Stimulated activated CD4-positive, alpha-beta T cell treated with anti-CD3 and anti-CD28 coated beads, Interleukin-4, amount 100 ng/mL, for 4 hours (primary cell): ENCODE data around the gene PDS5A.
"Not testable (repeated sequence)": the region's sequence is repeated elsewhere in the genome, so short reads cannot be mapped to it uniquely, and the experiment has no call there.

ENCODE experiments used
- DNase-seq, 2 experiments: peaks; one replicate each; pipeline ENCODE4 v3.0.0-alpha.2; 2020

Gene PDS5A

DNA sequence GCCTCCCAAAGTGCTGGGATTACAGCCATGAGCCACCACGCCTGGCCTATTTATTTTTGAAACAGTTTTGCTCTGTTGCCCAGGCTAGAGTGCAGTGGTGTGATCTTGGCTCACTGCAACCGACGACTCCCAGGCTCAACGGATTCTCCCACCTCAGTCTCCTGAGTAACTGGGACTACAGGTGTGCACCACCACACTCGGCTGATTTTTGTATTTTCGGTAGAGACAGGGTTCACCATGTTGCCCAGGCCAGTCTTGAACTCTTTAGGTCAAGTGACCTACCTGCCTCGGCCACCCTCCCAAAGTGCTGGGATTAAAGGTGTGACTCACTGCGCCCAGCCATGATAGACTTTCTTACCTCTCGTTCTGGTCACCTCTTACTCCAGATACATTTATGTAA is 155.8 kb downstream of the PDS5A start:
- no peak for DNase-seq

DNA sequence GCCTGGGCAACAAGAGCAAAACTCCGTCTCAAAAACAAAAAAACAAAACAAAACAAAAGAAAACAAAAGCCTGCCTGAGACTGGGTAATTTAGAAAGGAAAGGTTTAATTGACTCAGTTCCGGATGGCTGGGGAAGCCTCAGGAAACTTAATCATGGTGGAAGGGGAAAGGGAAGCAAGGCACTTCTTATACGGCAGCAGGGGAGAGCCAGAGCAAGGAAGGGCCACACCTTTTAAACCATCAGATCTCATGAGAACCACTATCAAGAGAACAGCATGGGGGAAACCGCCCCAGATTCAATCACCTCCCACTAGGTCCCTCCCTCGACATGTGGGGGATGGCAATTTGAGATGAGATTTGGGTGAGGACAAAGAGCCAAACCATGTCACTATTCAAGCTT is 157.5 kb downstream of the PDS5A start:
- DNase-seq = no peak

DNA sequence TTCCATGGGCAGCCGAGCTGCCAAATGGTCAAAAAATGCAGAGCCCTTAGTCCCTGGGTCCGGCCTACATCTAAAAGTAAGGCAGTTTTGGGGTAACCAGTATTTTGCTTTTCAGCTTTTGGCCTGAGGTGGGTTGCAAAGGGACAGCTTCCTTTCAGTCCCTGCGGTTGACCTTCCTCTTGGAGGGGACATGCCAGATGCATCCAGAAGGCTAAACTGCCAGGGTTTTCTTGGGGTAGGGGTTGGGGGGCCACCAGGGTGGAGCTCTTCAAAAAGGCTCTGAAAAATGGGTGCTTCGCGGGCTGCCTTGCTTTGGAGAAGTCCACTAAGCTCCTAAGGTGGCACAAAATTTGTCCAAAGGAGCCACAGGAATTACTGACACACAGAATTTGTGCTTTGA is 159.1 kb downstream of the PDS5A start:
- no peak for DNase-seq

DNA sequence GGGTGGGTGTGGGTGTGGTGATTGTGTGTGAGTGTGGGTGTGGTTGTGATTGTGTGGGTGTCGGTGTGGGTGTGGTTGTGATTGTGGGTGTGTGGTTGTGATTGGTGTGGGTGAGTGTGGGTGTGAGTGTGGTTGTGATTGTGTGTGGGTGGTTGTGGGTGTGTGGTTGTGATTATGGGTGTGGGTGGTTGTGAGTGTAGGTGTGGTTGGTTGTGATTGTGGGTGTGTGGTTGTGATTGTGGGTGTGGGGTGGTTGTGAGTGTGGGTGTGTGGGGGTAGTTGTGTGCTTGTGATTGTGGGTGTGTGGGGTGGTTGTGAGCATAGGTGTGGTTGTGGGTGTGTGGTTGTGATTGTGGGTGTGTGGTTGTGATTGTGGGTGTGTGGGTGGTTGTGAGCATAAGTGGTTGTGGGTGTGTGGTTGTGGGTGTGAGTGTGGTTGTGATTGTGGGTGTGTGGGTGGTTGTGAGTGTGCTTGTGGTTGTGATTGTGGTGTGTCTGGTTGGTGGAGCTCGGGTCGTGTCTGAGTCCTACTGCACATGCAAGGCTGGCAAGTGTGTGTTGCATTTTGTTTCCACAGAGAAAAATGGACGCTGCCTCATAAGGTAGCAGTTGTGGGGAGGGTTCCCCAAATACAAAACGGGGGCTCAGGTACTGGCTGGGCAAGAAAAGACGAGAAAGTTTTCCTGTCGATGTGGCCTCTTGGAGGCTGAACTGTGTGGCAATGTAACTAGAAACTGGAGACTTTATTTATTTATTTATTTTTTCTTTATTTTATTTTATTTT is 163.1 kb downstream of the PDS5A start:
- DNase-seq = no peak

DNA sequence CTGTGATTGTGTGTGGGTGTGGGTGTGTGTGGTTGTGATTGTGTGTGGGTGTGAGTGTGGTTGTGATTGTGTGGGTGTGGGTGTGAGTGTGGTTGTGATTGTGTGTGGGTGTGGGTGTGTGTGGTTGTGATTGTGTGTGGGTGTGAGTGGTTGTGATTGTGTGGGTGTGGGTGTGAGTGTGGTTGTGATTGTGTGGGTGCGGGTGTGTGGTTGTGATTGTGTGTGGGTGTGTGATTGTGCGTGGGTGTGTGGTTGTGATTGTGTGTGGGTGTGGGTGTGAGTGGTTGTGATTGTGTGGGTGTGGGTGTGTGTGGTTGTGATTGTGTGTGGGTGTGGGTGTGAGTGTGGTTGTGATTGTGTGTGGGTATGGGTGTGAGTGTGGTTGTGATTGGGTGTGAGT is 163.9 kb downstream of the PDS5A start:
- DNase-seq = not testable (repeated sequence)

DNA sequence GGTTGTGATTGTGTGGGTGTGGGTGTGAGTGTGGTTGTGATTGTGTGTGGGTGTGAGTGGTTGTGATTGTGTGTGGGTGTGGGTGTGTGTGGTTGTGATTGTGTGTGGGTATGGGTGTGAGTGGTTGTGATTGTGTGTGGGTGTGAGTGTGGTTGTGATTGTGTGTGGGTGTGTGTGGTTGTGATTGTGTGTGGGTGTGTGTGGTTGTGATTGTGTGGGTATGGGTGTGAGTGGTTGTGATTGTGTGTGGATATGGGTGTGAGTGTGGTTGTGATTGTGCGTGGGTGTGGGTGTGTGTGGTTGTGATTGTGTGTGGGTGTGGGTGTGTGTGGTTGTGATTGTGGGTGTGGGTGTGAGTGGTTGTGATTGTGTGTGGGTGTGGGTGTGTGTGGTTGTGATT is 164.7 kb downstream of the PDS5A start:
- DNase-seq = not testable (repeated sequence)

DNA sequence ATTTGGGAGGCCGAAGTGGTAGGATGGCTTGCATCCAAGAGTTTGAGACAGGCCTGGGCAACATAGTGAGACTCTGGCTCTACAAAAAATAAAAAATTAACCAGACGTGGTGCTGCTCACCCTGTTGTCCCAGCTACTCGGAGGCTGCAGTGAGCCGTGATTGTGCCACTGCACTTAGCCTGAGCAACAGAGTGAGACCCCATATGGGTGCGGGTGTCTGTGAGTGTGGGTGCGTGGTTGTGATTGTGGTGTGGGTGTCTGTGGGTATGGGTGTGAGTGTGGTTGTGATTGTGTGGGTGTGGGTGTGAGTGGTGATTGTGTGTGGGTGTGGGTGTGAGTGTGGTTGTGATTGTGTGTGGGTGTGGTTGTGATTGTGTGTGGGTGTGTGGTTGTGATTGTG is 165.2 kb downstream of the PDS5A start:
- DNase-seq = no peak

DNA sequence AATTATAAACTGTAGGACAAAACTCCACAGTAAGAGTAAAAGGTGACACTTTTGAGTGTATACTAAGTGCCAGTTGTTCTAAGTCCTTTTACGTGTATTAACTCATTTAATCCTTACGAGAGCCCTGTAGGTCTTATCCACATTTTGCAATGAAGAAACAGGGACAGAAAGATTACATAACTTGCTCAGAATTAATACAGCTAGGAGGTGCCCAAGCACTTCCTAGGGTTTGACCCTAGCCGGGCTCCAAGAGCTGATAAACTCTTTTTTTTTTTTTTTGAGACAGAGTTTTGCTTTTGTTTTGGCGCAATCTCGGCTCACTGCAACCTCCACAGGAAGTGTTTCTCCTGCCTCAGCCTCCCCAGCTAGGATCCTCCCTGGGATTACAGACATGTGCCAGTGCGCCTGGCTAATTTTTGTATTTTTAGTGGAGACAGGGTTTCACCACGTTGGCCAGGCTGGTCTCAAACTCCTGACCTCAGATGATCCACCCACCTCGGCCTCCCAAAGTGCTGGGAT is 169.4 kb downstream of the PDS5A start:
- no peak for DNase-seq

DNA sequence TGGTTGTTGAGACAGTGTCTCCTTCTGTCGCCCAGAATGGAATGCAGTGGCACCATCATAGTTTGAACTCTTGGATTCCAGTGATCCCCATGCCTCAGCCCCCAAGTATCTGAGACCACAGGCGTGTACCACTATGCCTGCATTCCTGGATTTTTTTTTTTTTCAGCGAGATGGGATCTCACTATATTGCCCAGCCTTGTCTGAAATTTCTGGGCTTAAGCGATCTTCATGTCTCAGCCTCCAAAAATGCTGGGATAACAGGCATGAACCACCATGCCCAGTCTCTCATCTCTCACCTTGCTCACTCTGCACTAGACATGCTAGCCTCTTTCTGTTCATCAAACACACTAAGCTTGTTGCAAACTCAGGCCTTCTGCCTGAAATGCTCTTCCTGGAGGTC is 175.7 kb downstream of the PDS5A start:
- no peak for DNase-seq

DNA sequence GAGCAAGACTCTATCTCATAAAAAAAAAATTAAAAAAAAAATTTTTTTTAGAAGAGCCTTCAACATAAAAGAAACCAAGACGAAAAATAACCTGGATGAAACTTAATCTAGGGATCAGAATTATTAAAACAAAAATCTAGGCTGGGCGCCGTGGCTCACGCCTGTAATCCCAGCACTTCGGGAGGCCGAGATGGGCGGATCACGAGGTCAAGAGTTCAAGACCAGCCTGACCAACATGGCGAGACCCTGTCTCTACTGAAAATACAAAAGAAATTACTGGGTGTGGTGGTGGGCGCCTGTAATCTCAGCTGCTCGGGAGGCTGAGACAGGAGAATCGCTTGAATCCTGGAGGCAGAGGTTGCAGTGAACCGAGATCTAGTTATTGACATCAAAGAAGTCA is 184.7 kb downstream of the PDS5A start:
- DNase-seq = not testable (repeated sequence)

DNA sequence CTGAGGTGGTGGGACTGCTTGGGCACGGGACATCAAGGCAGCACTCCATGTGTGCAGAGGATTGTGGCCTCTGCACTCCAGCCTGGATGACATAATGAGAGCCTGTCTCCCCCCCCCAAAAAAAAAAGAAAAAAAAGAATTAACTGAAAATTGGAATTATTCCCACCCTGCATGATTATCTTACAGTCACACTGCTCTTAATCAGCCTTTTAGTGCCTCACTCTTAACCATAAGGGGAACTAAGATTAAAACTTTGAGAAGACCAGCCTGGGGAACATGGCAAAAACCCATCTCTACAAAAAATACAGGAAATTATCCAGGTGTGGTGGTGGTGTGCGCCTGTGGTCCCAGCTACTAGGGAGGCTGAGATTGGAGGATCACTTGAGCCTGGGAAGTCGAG is 185.2 kb downstream of the PDS5A start:
- no peak for DNase-seq

DNA sequence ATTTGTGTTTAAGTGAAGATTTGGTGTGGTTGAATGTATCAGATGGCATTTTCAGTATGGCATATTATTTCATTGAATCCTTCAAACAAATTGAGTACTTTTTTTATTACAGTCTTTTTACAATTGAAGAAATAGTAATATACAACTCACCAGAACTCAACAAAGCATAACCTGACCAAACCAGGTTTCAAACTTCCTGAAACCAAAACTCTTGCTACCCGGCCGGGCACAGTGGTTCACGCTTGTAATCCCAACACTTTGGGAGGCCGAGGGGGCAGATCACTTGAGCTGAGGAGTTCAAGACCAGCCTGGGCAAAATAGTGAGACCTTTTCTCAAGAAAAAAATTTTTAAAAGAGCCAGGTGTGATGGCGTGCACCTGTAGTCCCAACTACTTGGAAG is 185.6 kb downstream of the PDS5A start:
- no peak for DNase-seq

DNA sequence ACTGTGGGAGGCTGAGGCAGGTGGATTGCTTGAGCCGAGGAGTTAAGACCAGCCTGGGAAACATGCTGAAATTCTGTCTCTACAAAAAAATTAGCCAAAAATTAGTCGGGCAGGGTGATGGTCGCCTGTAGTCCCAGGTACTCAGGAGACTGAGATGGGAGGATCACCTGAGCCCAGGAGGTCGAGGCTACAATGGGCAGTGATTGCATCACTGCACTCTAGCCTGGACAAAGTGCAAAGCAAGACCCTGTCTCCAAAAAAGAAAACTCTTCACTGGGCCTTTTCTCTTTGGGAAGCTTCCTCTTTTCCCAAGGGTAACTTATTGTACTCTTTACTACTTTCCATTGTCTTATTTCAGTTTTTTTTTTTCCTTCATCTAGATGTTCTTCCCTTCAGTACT is 190.9 kb downstream of the PDS5A start:
- no peak for DNase-seq

DNA sequence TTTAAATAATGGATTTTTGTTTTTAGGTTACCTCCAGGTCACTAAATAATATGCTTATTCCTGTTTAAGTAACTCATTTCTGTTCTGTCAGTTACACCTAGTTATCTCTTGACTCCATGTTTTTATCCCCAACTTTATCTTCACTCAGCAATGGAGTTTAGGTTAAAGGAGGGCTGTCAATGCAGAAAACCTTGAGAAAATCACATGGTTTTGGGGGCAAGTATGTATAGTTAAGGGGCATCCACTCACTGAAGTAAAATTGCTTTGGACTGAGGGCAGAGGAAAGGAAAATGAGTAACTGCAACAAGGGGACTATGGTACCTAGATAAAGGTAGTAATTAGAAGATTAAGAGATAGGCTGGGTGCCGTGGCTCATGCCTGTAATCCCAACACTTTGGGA is 192.6 kb downstream of the PDS5A start:
- no peak for DNase-seq

DNA sequence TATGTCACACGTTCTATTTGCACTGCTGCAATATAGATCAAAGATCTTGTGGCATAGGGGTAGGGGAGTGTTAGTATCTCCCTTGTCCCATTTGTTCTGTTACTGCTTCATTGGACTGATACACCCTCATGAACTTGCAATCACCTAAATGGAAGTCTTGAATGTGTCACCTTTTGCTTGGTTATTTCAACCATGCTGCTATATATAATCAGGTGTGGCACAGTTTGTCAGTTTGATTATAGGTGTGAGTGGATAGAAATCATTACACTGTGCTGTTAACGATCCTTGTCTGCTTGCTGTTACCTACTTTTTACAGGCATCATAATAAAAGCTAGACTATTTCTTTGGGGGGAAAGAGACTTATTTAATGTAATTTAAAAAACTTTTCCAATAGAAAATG is 195.7 kb downstream of the PDS5A start:
- DNase-seq = not testable (repeated sequence)
